HG02970 (cell line): ENCODE results near the gene GNA12.
"Not testable (repeated sequence)": the region's sequence is repeated elsewhere in the genome, so short reads cannot be mapped to it uniquely, and the experiment has no call there.

Experiments
- ATAC-seq: cut with Tn5 transposase; IDR thresholded peaks from one replicate; pipeline ENCODE4 v1.9.1; 2021; ENCODE audit warnings: mild to moderate bottlenecking, moderate library complexity, moderate number of reproducible peaks; ENCODE audit not compliant: unreplicated experiment, low FRiP score

The GNA12 gene

GRCh38 chr7:2705371-2706096 is 138.6 kb downstream of the GNA12 start:
- ATAC-seq = no peak

- ATAC-seq = no peak
These were observed 141.5 kb downstream of the GNA12 start for GRCh38 chr7:2702594-2702957.

- no peak for ATAC-seq
These were observed 142.1 kb downstream of the GNA12 start for GRCh38 chr7:2701832-2702593.

- no peak for ATAC-seq
These were observed 142.7 kb downstream of the GNA12 start for GRCh38 chr7:2701424-2701823.

GRCh38 chr7:2700141-2700850 is 143.8 kb downstream of the GNA12 start:
- ATAC-seq = no peak

GRCh38 chr7:2699289-2699620 is 144.9 kb downstream of the GNA12 start:
- ATAC-seq = no peak

- peak; percentile 90 for ATAC-seq
These were observed 145.4 kb downstream of the GNA12 start for GRCh38 chr7:2698581-2699288.

- ATAC-seq = not testable (repeated sequence)
These were observed 150.0 kb downstream of the GNA12 start for GRCh38 chr7:2694122-2694436.

- ATAC-seq = not testable (repeated sequence)
These were observed 150.5 kb downstream of the GNA12 start for GRCh38 chr7:2693420-2694121.

GRCh38 chr7:2692543-2692942 is 151.6 kb downstream of the GNA12 start:
- ATAC-seq = no peak

- ATAC-seq = not testable (repeated sequence)
These were observed 152.1 kb downstream of the GNA12 start for GRCh38 chr7:2691932-2692439.

- no peak for ATAC-seq
These were observed 152.9 kb downstream of the GNA12 start for GRCh38 chr7:2691011-2691707.

- no peak for ATAC-seq
These were observed 154.0 kb downstream of the GNA12 start for GRCh38 chr7:2689951-2690705.

- no peak for ATAC-seq
These were observed 154.7 kb downstream of the GNA12 start for GRCh38 chr7:2689343-2689847.

- ATAC-seq = peak; percentile 48
These were observed 155.4 kb downstream of the GNA12 start for GRCh38 chr7:2688409-2689342.

- peak; percentile 12 for ATAC-seq
These were observed 156.2 kb downstream of the GNA12 start, which contains the start of gene AMZ1 for GRCh38 chr7:2687881-2688318. Gene AMZ1 (plus strand): TSS chr7:2688202. CDS start chr7:2700452, 12,250 bp downstream.

GRCh38 chr7:2687338-2687869 is 156.7 kb downstream of the GNA12 start:
- no peak for ATAC-seq
